GM06990 (cell line): ENCODE data around the gene MYO9A.

ENCODE experiments used
- DNase-seq: peaks from one replicate; pipeline ENCODE4 v3.0.0-alpha.2; 2011; ENCODE audit not compliant: insufficient read length; ENCODE audit errors: extremely low read depth
- H3K27me3 ChIP-seq: replicated peaks from 2 replicates; pipeline ENCODE4 v1.6.0; 2011; ENCODE audit warnings: low read length; ENCODE audit not compliant: control insufficient read depth, insufficient read depth
- H3K36me3 ChIP-seq: 2 replicates; pipeline ENCODE4 v1.5.1; 2011; ENCODE audit warnings: low read length; ENCODE audit not compliant: control insufficient read depth, insufficient read depth
- H3K4me3 ChIP-seq: replicated peaks from 2 replicates; pipeline ENCODE4 v1.5.1; 2011; ENCODE audit warnings: low read depth, mild to moderate bottlenecking, control low read depth, low read length
- CTCF ChIP-seq: IDR thresholded peaks from 2 replicates; pipeline ENCODE4 v1.5.1; 2011; ENCODE audit warnings: low read length, control low read depth, mild to moderate bottlenecking, inconsistent platforms; ENCODE audit not compliant: insufficient read depth, poor library complexity, severe bottlenecking

The MYO9A gene

GRCh38 chr15:72068856-72069255 lies 49.1 kb downstream of the MYO9A start:
- DNase-seq = no peak
- no peaks in the 10 kb centered on the region for H3K36me3 ChIP-seq
- no peaks in the 10 kb centered on the region for H3K27me3 ChIP-seq
- no peak for TF ChIP-seq CTCF
- no peak overlapping the region for H3K4me3 ChIP-seq

GRCh38 chr15:72065801-72066200 lies 52.1 kb downstream of the MYO9A start:
- Histone ChIP-seq H3K27me3 (no peaks in the 10 kb centered on the region), H3K4me3 (no peak overlapping the region), H3K36me3 (no peaks in the 10 kb centered on the region)
- no peak for TF ChIP-seq CTCF
- no peak for DNase-seq

GRCh38 chr15:72063186-72063585 lies 54.8 kb downstream of the MYO9A start:
- H3K4me3 ChIP-seq = no peak overlapping the region
- no peak for DNase-seq
- TF ChIP-seq CTCF = no peak
- H3K36me3 ChIP-seq = no peaks in the 10 kb centered on the region
- H3K27me3 ChIP-seq = no peaks in the 10 kb centered on the region

GRCh38 chr15:72062319-72062718 lies 55.6 kb downstream of the MYO9A start:
- TF ChIP-seq CTCF = no peak
- DNase-seq = no peak

GRCh38 chr15:72060687-72061250 lies 57.2 kb downstream of the MYO9A start:
- no peak overlapping the region for H3K4me3 ChIP-seq
- no peak for DNase-seq
- no peaks in the 10 kb centered on the region for H3K27me3 ChIP-seq
- no peaks in the 10 kb centered on the region for H3K36me3 ChIP-seq
- TF ChIP-seq CTCF = no peak

More at GRCh38 chr15:72062319-72062718, 55.6 kb downstream of the MYO9A start:
- Histone ChIP-seq H3K27me3 (no peaks in the 10 kb centered on the region), H3K36me3 (no peaks in the 10 kb centered on the region), H3K4me3 (no peak overlapping the region)

- Histone ChIP-seq H3K36me3 (no peaks in the 10 kb centered on the region), H3K4me3 (no peak overlapping the region), H3K27me3 (no peaks in the 10 kb centered on the region)
- no peak for TF ChIP-seq CTCF
- no peak for DNase-seq
Observed at GRCh38 chr15:72058585-72058984, 59.4 kb downstream of the MYO9A start.
